GM18511 (cell line): ENCODE data around the gene CD99.

Experiments used
- ATAC-seq: cut with Tn5 transposase; IDR thresholded peaks from one replicate; pipeline ENCODE4 v1.9.1; 2021; ENCODE audit warnings: mild to moderate bottlenecking, moderate library complexity; ENCODE audit not compliant: unreplicated experiment

The CD99 gene, protein sequence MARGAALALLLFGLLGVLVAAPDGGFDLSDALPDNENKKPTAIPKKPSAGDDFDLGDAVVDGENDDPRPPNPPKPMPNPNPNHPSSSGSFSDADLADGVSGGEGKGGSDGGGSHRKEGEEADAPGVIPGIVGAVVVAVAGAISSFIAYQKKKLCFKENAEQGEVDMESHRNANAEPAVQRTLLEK

DNA sequence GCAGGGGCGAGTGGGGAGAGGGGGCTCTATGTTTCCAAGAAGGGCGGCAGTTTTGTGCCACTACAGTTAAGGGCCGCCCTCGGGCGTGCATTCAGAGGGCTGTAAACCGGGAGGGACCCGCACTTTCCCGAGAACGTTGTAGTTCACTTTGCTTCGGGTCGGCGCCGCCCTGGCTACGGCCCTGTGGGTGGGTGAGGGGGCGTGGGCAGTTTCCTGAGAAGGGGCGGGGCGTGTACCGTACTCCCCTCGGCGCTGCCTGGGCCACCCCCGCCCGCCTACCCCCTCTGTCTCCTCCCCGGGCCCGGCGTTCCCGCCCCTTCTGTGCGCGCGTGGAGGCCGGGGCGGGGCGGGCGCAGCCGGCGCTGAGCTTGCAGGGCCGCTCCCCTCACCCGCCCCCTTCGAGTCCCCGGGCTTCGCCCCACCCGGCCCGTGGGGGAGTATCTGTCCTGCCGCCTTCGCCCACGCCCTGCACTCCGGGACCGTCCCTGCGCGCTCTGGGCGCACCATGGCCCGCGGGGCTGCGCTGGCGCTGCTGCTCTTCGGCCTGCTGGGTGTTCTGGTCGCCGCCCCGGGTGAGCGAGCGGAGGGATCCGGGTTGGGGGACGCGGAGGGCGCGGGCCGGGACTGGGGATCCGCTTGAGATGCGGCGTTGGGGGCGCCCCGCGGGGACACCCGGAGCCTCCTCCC is at the start of gene CD99:
Gene CD99 (plus strand): TSS at position 440 of the 687 bp plus-strand sequence. CDS start 66 bp downstream, at position 506.
- ATAC-seq = peak; percentile 89

DNA sequence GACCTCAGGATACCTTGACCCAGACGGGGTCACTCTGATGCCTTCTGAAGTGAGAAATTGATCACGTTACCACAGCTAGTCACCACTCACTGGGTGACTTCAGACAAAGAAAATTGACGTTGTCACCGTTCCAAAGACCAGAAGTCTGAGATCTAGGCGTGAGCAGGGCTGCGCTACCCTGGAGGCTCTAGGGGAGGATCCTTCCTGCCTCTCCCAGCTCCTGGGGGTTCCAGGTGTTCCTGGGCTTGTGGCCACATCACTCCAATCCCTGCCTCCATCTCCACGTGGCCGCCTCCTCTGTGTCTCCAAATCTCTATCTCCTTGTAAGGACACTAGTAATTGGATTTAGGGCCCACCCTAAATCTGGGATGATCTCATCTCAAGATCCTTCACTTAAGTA is 48.9 kb upstream of the CD99 start:
- ATAC-seq = no peak

DNA sequence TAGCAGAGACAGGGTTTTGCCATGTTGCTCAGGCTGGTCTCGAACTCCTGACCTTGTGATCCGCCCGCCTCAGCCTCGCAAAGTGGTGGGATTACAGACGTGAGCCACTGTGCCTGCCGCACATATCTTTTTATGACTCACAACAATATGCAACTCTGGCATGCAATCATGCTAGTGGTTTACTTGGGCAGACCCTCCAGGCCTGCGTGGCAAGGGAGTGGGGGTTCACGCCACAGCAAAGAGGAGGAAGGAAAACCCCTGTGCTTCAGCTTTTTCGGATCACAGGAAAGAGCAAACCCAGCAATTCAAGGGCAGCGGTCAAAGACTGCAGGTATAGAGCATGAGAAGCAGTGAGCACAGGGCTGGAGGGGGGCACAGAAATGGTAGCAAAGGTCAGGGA is 48.3 kb upstream of the CD99 start:
- no peak for ATAC-seq

DNA sequence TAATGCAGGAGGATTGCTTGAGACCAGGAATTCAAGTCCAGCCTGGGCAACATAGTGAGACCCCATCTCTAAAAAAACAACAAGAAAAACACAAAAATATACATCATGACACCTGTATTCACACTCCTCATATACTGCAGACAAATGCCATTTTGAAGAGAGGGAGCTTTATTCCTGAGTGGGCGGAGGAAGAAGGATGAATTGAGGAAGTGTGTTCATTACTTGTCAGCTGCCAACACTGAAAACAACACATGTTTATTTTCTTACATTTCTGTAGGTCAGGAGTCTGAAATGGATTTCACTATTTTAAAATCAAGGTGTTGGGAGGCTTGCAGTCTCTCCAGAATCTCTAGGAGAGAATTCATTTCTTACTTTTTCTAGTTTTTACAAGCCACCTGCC is 47.2 kb upstream of the CD99 start:
- no peak for ATAC-seq

DNA sequence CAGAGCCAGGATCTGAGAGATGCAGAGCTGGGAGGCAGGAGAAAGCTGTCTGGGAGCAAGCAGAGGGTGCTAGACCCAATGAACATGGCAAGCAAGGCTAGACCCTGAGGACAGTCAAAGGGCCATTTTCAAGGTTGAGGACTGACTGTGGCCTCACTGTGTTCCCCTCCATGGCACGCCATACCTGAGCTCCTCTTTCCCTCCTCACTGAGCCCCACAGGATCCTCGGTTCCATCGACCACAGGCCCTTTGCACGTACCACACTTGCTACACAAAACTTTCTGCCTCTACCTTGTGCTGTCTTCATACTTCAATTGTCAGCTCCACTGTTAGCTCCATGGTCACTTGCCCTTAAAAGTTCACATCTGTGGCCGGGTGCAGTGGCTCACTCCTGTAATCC is 45.5 kb upstream of the CD99 start:
- no peak for ATAC-seq

DNA sequence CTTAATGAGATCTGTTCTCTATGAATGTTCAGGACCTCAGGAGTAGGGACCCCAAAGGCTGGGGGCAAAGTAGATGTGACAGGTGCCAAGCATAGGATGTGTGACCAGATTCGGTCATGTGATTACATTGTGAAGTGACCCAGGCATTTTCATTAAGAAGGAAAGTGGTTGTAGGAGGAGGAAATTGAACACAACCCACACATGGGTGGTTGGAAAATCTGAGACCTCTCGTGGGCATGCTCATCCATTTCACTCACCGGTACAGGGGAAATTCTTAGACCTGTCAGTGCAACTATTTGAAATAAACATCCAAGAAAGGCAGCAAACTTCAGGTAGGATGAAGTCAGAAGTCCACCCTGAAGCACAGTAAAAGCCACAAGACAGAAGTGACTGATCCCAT is 43.5 kb upstream of the CD99 start:
- ATAC-seq = no peak

DNA sequence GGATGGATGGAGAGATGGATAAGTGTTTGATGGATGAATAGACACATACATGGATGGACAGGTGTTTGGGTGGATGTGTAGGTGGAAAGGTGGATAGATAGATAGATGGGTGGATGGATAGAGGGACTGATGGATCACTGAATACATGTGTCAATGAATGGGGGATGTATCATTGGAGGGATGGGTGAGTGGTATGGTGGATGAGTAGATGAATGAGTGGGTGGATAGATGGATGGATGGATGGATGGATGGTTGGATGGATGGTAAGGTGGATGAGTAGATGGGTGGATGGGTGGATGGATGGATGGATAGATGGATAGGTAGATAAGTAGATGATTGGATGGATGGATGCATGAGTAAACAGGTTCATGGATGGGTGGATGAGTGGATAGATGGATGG is 41.1 kb upstream of the CD99 start:
- no peak for ATAC-seq

DNA sequence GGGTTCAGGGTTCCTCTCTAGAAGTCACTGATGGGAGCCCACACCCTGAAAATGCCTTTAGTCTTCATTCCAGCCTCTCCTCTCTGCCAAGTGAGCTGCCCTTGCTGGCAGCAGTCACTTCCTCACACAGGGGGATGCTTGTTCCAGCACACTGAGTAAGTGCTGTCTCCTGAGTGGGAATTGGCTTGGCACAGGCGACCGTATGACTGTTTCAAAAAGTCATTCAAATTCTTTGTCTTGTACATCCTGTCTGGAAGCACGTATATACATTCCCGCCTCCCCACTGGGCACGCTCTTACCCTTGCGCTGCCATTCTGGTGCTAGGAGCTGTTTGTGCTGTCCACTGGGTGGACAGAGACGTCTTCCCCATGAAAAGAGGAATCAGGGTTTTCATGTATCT is 40.2 kb upstream of the CD99 start:
- ATAC-seq = no peak

DNA sequence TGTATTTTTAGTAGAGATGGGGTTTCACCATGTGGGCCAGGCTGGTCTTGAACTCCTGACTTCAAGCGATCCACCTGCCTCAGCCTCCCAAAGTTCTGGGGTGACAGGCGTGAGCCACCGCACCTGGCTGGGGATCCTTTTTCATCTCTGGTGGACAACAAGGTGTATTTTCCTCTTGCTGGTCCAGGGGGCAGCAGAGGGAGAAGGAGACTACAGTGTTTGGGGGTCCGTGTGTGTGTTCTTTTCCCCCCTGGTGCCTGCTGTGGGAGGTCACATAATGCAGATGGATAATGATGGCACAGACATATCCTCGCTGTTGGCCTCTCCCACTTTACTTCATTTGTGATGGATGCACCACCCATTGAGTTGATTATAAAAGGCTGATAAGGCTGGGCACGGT is 39.0 kb upstream of the CD99 start:
- no peak for ATAC-seq

DNA sequence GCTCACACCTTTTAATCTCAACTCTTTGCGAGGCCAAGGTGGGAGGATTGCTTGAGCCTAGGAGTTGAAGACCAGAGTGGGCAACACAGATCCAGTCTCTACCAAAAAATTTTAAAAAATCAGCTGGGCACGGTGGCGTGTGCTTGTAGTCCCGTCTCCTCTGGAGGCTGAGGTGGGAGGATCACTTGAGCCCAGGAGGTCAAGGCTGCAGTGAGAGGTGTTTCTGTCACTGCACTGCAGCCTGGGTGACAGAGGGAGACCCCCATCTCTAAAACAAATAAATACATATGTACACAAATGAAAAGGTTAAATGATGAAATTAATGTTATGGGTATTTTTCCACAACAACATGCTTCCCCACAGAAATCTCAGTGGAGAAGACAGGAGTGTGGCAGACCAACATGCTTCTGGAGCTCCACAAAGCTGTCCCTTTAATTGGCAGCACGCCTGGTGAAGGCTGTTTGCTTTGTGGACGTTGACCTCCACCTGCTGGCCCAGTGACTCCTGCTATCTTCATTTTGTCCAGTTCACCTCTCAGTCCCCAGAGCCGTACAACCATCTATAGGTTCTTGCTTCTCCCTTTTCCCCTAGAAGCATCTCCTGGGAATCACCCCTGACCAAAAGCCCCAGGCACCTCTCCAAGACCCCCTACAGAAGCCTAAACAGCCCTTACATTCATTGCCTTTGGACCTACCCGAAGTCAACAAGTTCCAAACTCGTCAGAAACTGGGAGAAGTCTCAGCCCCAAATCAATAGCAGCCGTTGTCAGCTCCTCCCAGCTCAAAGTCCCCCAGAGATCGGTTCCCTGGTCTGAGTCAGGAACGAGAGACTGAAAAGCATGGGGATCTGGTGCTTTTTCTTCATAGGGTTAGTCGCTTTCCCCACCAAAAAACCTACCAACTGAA is 36.4 kb upstream of the CD99 start:
- no peak for ATAC-seq

DNA sequence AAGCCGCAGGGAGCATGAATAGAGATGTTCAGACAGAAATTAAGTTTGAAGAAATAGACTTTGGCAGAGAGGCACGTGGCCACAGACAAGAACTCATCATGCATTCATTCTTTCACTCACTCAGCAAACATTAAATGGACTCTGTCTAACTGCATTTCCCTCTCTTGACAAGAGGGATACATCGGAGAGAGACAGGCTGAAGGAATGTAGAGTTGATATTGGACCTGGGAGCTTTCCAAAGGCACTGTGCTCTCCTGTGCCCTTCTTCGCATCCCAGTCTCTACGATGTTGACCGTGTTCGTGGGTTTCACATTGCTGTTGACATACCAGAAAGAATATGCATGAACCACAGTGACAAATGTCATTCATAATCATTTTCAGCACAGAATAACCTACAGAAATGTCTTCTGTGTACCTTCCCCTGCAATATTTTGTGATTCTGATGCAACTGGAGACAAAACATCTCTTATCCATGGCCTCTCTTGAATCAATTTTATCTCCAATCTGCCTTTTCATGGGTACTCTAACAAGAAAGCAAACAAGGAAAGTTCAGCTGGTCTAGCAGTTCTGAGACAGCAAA is 34.7 kb upstream of the CD99 start:
- no peak for ATAC-seq

DNA sequence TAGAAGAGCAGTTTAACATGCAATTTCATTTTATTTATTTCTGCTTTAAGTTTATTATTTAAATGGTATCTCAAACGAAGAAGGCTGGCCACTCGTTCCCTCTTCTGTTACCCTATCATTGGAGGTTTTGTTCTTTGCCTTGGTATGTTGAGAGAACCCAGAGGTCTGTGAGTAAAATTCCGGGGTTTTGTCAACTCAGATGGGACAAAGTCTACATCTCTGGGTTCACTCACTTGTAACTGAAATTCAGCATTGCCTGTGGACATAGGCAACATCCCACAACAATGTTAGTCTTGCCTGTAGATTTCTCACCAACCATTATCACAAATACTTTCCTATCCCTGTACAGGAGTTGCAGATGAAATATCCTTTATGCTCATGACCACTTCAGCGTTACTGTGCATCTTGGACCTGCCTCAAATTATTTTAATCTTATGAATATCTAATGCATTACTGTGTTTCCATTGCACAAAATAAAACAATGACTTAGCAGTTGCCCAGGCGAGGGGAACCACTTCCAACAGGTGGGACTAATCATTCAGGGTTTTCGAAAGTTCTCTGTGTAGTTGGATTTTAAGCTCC is 33.5 kb upstream of the CD99 start:
- no peak for ATAC-seq

DNA sequence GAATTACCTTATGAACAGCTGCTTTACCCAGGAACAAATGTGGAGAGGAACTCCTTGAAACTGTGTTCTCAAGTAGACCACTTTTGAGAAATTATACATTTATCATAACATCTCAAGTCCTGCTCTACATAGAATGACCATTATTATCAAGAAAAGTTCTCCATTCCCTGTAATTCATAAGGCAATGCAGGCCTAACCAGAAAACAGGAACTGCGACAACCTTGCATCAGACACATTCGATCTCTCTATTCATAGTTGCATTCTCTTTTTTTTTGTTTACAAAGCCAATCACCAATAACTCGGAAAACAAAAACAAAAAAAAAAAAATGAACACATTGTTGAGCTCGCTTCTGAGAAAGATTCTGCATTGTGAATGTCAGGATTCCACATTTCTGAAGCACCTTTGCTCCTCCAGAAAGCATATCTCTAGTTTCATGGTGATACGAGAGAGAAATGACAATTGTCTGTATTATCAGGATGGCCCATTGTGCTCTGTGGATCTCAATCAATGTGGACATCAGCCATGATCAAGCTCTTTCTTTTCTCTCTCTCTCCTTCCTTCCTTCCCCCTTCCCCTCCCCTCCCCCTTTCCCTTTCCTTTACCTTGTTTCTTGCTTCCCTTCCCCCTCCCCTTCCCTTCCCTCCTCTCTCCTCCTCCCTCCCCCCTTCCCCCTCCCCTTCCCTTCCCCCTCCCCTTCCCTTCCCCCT is 32.4 kb upstream of the CD99 start:
- ATAC-seq = no peak

DNA sequence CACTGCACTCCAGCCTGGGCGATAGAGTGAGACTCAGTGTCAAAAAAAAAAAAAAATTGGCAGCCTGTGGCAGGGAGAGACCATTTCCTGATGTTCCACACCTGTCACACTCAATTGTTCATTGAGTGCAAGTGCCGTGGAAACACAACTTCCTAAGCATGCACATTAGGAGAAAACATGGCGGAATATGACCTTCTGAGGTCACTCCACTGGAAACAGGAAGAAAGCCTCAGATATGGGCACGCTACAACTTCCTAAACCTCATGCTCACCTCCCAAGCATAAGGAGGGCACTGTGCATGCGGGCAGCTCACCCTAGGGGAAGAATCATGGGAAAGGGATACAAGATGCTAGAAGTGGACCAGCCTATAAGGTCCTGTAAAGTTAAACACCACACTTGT is 28.5 kb upstream of the CD99 start:
- ATAC-seq = no peak

DNA sequence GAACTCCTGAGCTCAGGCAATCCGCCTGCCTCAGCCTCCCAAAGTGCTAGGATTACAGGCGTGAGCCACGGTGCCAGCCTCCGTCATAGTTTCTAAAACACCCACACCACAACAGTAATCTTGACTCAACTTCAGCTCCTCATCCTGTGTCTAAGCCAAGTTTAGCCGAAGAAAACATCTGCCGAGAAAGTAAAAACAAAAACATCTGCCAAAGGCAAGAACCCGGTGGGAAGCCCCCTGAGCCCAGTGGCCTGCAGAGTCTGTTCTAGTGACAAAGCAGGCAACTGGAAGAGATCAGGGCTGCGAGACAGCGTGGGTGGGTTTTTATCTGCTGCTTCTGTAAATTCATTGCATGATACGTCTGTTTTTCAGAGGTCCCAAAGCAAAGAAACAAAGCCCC is 26.6 kb upstream of the CD99 start:
- ATAC-seq = no peak

DNA sequence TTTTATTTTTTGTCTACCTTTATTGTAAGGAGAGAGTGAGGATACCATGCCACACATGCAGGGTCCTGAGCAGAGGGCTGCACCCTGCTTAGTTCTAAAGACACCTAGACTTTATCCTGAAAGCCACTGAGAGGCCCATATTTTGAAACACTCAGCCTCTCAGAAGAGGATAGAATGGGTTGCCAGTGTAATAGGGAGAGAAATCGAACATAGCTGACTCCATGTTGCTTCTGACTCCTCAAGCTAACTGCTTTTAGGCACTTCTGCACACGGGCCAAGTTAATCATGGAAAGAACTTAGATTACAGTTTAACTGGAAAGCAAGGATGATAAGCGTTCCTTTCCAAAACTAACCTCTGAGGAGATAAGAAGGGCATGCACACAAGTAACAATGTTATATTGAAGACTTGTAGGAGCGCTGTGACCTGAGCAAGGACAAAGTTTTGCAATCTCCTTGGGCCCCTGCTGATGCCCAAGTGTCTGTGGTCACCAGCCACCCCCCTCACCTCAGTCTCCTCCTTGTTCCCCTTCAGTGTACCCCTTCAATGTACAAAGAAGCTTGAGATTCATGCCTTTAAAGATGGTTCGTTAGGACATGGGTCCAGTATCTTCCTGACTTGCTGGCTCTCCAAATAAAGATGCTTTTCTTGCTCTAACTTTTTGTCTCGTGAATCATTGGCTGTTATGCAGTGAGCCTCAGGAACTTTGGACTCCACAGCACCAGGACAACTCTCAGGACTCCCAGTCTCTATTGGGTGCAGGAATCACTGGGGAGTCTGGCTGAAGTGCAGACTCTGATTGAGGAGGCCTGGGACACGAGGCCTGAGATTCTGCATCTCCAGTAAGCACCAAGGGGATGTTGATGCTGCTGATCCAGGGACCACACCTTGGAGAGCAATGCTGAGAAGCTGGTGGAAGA is 25.4 kb upstream of the CD99 start:
- ATAC-seq = no peak

DNA sequence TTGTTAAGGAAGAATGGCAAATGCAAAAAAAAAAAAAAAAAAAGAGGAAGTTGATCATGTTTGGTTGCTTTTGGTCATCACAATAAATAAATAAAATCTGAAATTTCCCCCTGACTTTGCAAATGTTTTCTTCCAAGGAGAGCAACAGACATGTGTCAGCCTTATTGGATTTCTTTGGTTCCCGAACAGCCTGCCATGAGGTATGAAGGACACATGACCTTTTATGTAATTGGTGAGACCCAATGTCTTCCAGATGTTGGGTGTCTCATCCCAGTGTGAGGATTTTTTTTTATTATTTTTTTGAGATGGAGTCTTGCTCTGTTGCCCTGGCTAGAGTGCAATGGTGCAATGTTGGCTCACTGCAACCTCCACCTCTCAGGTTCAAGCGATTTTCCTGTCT is 24.6 kb upstream of the CD99 start:
- no peak for ATAC-seq

DNA sequence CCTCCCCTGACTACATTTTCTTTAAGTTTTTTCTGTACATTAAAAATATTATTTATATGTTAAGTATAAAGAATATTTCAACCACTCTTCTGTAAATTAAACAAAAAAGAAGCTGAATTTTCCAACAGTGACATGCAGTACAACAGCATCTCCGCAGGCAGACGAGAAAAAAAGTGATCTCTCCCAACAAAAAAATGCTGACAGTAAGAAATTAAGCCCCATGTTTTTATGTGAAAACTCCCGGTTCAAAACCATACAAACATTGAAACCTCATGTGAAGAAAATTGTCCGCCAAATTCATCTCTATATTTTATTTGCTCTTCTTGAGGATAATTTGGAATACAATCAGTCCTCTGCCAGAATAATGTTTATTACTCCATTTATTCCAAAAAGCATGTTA is 20.1 kb upstream of the CD99 start:
- ATAC-seq = no peak

DNA sequence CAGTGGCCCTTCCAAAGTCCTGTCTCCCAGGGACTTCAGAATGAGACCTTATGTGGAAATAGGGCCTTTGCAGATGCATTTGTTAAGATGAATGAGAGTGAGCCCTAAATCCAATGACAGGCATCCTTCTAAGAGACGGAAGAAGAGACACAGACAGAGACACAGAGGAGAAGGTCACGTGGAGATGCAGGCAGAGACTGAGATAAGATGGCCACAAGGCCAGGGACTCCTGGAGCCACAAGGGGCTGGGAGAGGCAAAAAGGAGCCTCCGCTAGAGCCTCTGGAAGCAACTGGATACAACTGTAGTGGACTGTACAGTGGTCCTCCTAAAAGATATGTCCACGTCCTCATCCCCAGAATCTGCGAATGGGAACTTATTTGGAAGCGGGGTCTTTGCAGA is 19.0 kb upstream of the CD99 start:
- no peak for ATAC-seq

DNA sequence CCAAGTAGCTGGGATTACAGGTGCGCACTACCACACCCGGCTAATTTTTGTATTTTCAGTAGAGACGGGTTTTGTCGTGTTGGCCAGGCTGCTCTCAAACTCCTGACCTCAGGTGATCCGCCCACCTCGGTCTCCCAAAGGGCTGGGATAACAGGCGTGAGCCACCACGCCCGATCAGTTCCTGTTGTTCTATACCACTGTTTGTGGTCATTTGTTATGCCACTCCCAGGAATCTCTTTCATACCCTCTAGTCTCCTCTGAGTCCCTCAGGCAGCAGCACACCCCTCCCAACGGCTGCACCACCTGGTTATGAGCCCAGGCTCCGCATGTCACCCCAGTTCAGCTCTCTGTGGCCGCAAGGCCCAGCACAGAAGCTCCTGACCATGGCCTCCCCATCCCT is 17.5 kb upstream of the CD99 start:
- ATAC-seq = no peak
